Mucosa of descending colon (tissue), 3 donors: Measurements from ENCODE around the gene C16orf92. TPM values are rescaled to one million over a fixed set of nuclear protein-coding genes. Genes with fewer than 3 reads are reported as not detected.
A peak's percentile ranks its signal among the peaks of the same experiment; 100 is the strongest.
"Not testable (repeated sequence)": the region's sequence is repeated elsewhere in the genome, so short reads cannot be mapped to it uniquely, and the experiment has no call there.

ENCODE experiments used
- ATAC-seq: fragments of 200-7000 bp; cut with Tn5 transposase; one replicate; pipeline ENCODE4 v1.9.1; 2020; ENCODE audit warnings: mild to moderate bottlenecking, moderate library complexity
- DNase-seq, 3 donors: peaks; one replicate each; pipeline ENCODE4 v3.0.0-alpha.2; 2020
- H3K36me3 ChIP-seq: fragments of 200-600 bp; one replicate; pipeline ENCODE4 v1.8.0; 2021; ENCODE audit warnings: low read depth, mild to moderate bottlenecking
- H3K4me1 ChIP-seq: fragments of 200-600 bp; one replicate; pipeline ENCODE4 v1.8.0; 2021; ENCODE audit warnings: low read depth, mild to moderate bottlenecking
- H3K4me3 ChIP-seq: fragments of 200-600 bp; one replicate; pipeline ENCODE4 v1.8.0; 2021; ENCODE audit warnings: mild to moderate bottlenecking
- H3K9me3 ChIP-seq: fragments of 200-600 bp; one replicate; pipeline ENCODE4 v1.8.0; 2021; ENCODE audit warnings: mild to moderate bottlenecking
- CTCF ChIP-seq: fragments of 200-600 bp; IDR thresholded peaks from one replicate; pipeline ENCODE4 v1.8.0; 2022; ENCODE audit warnings: antibody characterized with exemption, mild to moderate bottlenecking
- intact Hi-C, 2 donors: fragments of 100-400 bp; cut with DNase I in 1 of 2; cut with micrococcal nuclease in 1 of 2; formaldehyde crosslinking; loops; one replicate each; pipeline versions ENCODE4 v1.11.0 to v1.11.1; 2022; cut with DNase I, micrococcal nuclease
- total RNA-seq, 3 donors: library from RNA; stranded (reverse); fragmentation: NEBNext Ultra II Directional in 2 of 3; extraction: Animal tissue kit (Norgen Biotek cat#: 25700) in 2 of 3; gene quantifications; one replicate each; pipeline versions ENCODE4 v1.2.1 to v1.2.4, GENCODE V29; 2021 to 2023
- donor health status: DM: no; HTN: no; CAD: no; lungs with moderate emphysema.
- donor health status: DM: no; HTN: no; CAD: no.
- donor health status: DM: no; HTN: yes; CAD: no.

Gene C16orf92
- total RNA-seq, 3 donors from 2014 or later, result not detected

- Histone ChIP-seq H3K4me3 (no peak overlapping the region), H3K4me1 (peaks cover 3% of the 10 kb centered on the region), H3K9me3 (no peaks in the 10 kb centered on the region), H3K36me3 (no peaks in the 10 kb centered on the region)
- peak in 1 of 3 donors; percentile 61 for DNase-seq
- intact Hi-C loops, result no loop called here
- peak; percentile 75 for ATAC-seq
- TF ChIP-seq CTCF, result peak; percentile 65
Measured at GRCh38 chr16:30032083-30032819, 9.3 kb downstream of the C16orf92 start.

GRCh38 chr16:30033270-30033669, 10.3 kb downstream of the C16orf92 start:
- Histone ChIP-seq H3K9me3 (no peaks in the 10 kb centered on the region), H3K4me1 (peaks cover 3% of the 10 kb centered on the region), H3K4me3 (no peak overlapping the region), H3K36me3 (no peaks in the 10 kb centered on the region)
- ATAC-seq (no peak), DNase-seq (no peak)
- intact Hi-C loops, result no loop called here
- no peak for TF ChIP-seq CTCF

GRCh38 chr16:30040221-30040620, 17.2 kb downstream of the C16orf92 start:
- Histone ChIP-seq H3K36me3 (no peaks in the 10 kb centered on the region), H3K4me3 (no peak overlapping the region), H3K4me1 (no peaks in the 10 kb centered on the region), H3K9me3 (no peaks in the 10 kb centered on the region)
- no peak for TF ChIP-seq CTCF
- intact Hi-C loops, result no loop called here
- ATAC-seq (no peak), DNase-seq (no peak)

GRCh38 chr16:30040690-30041089, 17.7 kb downstream of the C16orf92 start:
- H3K4me3 ChIP-seq, H3K9me3 ChIP-seq, ATAC-seq, H3K36me3 ChIP-seq, H3K4me1 ChIP-seq, intact Hi-C loops: not testable (repeated sequence)
- peak in 1 of 3 donors; percentile 5 for DNase-seq

- no peaks in the 10 kb centered on the region for H3K36me3 ChIP-seq
- H3K4me1 ChIP-seq, result no peaks in the 10 kb centered on the region
- H3K4me3 ChIP-seq, result no peak overlapping the region
- TF ChIP-seq CTCF, result no peak
- DNase-seq (peak in 1 of 3 donors; percentile 52), ATAC-seq (no peak)
- H3K9me3 ChIP-seq, result no peaks in the 10 kb centered on the region
- intact Hi-C loops, result no loop called here
Measured at GRCh38 chr16:30041841-30042240, 18.8 kb downstream of the C16orf92 start.

- H3K4me3 ChIP-seq, result no peak overlapping the region
- no peaks in the 10 kb centered on the region for H3K4me1 ChIP-seq
- H3K9me3 ChIP-seq, result no peaks in the 10 kb centered on the region
- TF ChIP-seq CTCF, result no peak
- ATAC-seq (no peak), DNase-seq (no peak)
- intact Hi-C loops, result no loop called here
- no peaks in the 10 kb centered on the region for H3K36me3 ChIP-seq
Measured at GRCh38 chr16:30046178-30046577, 23.2 kb downstream of the C16orf92 start.
